Skin of body (tissue), 2 donors: ENCODE data around the gene AGL. TPM values are rescaled to one million over a fixed set of nuclear protein-coding genes. Genes with fewer than 3 reads are reported as not detected.
"Not testable (repeated sequence)": the region's sequence is repeated elsewhere in the genome, so short reads cannot be mapped to it uniquely, and the experiment has no call there.

ENCODE experiments used
- DNase-seq: peaks from one replicate; lab custom pipeline; 2025; lab: John Stamatoyannopoulos, UW
- total RNA-seq: library from RNA; depleted of rRNA; stranded (reverse); fragments of >200 nt; gene quantifications from one replicate; pipeline ENCODE4 v1.2.3, GENCODE V29; 2014

AGL gene
- total RNA-seq, 1 donor from 2014 or later, result 41.4 TPM

- no peak for DNase-seq
These were observed 85.9 kb downstream of the AGL start for GRCh38 chr1:99936071-99936470.

DNA sequence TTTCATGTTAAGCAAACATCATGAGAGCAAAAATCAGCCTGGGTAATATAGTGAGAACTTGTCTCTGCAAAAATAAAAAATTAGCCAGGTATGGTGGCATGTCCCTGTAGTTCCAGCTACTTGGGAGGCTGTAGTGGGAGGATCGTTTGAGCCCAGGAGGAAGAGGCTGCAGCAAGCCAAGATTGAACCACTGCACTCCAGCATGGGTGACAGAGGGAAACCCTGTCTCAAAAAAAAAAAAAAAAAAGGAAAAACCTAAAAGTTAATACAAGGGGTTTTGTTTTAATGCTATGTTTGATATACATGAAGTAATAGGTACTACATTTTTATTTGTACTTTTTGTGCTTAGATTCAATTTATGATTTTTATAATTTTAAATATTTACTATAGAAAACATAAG is 92.6 kb downstream of the AGL start:
- no peak for DNase-seq

GRCh38 chr1:99943223-99943794 is 93.1 kb downstream of the AGL start:
- DNase-seq, result peak; percentile 32

DNA sequence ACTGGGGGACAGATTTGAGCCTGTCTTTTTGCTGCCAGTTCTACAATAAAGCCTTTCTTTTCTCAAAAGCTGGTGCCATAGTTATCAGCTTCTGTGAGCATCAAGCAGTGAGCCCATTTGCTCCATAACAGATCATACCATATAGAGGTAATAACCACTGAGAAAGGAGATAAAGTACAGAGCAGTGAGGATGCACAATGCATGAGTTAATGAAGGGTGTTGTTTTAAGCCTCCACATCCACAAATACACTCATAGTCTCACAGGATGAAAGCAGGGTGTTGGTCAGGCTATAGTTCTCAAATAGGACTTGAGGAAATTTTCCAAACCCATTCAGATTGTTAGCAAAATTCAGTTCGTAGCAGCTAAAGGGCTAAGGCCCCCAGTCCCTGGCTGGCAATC is 94.0 kb downstream of the AGL start:
- DNase-seq, result no peak

GRCh38 chr1:99945174-99945573 is 95.0 kb downstream of the AGL start:
- no peak for DNase-seq

DNA sequence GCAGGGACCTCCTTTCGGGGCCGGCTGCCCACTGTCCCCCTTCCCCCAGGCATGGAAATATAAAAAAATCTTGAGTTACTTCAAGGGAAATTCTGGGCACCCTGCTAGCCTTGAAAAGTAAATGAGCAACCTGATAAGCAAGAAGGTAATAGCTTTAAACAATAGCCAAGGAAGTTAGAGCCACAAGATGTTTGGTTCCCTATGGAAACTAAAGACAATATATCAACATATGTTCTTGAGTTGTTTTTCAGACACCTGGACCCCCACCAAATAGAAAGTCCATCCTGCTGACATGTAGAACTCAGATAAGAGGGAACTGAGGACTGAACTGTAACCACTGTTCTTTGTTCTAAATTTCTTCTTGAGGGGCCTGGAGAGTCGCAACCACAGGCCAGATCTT is 100.3 kb downstream of the AGL start:
- DNase-seq, result no peak

- no peak for DNase-seq
These were observed 102.4 kb downstream of the AGL start for GRCh38 chr1:99952522-99952921.

- no peak for DNase-seq
These were observed 105.2 kb downstream of the AGL start for GRCh38 chr1:99955375-99955774.

- peak; percentile 71 for DNase-seq
These were observed 106.6 kb downstream of the AGL start for GRCh38 chr1:99956755-99957154.

DNA sequence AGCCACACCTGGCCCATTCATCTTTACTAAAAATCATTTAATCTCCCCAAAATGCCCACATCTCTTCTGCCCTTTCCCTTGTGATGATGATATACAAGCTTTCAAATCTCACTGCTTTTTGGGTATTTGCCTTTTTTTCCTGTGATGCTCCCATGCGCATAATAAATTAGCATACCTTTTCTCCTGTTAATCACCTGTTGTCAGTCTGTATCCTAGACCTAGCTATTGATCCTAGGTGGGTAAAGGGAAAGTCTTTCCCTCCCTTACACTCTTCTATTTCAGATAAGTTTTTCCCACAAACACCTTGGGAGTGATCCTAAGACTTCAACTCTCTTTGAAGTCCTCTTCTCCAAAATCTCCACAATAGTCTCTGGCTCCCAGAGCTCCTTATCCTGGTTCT is 107.7 kb downstream of the AGL start:
- DNase-seq, result no peak

- not testable (repeated sequence) for DNase-seq
These were observed 109.1 kb downstream of the AGL start for GRCh38 chr1:99959189-99959705.

GRCh38 chr1:99960260-99960659 is 110.1 kb downstream of the AGL start:
- not testable (repeated sequence) for DNase-seq

- no peak for DNase-seq
These were observed 113.1 kb downstream of the AGL start for GRCh38 chr1:99963041-99963795.

- DNase-seq, result no peak
These were observed 114.6 kb downstream of the AGL start for GRCh38 chr1:99964806-99965205.

DNA sequence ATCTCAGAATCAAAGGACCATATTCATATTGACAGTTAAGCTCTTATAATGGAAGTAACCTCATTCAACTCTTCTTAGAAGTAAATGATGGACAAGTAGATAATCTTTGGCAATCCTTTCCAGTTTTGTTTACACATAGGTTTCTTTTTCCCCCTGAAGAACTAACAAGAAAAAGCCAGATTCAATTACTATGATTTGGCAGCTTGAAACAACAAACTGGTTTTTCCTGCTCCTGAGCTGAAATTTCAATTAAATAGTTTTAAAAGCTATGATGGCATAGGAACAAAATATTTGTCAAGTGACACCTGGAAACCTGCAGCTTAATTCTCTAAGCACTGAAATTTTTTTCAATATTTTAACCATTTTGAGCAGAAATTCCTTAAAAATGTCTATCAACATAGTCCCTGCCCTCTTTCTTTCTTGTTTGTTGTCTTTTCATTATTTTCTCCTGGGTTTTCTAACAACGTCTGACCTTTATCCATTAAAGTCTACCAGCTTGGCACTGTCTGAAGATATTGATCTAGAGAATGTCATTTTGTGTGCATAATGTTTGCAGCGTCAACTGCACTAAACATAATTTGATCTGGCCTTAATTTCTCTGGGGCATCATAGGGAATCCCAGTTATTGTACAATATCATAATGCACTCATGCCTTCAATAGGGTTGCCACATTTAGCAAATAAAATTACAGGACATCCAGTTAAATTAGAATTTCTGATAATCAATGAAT is 115.7 kb downstream of the AGL start:
- no peak for DNase-seq

DNA sequence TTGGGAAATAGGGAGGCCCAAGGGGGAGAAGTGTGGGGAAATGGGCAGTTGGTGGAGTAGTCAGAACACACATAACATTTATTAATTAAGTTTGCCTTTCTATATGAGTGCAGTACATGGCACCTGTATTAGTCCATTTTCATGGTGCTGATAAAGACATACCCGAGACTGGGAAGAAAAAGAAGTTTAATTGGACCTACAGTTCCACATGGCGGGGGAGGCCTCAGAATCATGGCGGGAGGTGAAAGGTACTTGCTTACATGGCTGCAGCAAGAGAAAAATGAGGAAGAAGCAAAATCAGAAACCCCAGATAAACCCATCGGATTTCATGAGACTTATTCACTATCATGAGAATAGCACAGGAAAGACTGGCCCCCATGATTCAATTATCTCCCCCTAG is 118.1 kb downstream of the AGL start:
- no peak for DNase-seq

DNA sequence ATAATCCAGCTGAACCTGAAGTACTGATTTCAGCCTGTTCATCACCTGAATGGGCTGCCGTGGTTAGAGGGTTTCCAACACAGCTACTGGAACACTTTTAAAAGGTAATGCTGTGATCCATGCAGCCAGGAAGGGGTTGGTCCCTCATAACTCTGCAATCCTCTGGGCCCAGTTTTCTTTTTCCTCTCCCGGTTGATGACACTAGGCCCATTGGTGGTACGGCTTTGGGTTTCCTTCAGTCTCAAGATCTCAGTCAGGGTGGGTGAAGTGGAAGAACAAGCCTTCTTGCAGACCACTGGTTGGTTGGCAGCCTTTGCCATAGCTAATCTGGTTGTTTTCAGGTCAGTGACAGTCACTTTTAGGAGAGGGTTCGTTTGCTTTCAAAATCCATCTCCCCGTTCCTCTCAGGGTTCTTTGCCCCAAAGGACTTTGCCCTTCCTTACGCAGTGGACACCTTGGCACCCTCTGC is 119.1 kb downstream of the AGL start:
- peak; percentile 5 for DNase-seq

DNA sequence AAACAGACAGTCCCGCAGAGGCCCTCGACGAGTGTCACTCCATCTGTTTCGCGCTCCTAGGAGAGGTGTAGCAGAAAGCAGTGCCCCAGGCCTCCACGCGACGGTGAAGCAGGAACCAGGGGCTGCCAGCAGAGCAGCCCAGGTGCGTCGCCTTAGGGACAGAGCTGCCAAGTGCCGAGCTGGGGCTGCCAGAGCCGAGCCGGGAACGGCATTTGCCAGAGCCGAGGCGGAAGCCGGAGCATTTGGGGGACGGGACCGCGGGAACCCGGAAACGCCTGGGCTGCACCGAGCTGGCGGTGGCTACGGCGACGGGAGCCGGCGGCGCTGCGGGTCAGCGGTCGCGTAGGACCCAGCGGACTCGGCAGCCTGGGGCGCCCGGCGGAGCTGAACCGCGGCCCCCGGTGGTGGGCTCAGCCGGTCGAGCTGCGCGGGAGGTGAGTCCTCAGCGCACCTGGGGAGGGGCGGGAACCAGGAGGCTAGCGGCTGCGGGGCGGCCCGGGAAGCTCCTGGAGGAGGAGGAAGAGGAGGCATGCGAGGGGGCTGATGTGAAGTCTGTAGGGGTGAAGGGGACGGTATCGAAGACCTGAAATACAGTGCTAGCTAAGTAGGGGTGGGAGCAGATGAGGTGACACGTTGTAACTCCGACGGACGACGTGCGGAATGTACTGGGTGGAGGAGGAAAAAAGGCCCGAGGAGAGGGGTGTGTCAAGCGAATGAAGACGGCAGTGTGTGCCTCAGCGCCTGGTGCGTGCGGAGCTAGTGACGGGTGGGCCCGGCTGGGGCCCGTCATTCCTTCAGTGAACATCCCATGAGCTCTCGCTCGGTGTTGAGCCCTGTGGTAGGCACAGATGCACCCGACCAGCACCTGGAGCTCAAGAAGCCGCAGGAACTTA is 119.8 kb downstream of the AGL start, which contains the start of gene SLC35A3:
Gene SLC35A3, plus strand, starts transcription at position 268 of the 893 bp plus-strand sequence. CDS start 23,559 bp downstream, outside the sequence.
- peak; percentile 56 for DNase-seq

DNA sequence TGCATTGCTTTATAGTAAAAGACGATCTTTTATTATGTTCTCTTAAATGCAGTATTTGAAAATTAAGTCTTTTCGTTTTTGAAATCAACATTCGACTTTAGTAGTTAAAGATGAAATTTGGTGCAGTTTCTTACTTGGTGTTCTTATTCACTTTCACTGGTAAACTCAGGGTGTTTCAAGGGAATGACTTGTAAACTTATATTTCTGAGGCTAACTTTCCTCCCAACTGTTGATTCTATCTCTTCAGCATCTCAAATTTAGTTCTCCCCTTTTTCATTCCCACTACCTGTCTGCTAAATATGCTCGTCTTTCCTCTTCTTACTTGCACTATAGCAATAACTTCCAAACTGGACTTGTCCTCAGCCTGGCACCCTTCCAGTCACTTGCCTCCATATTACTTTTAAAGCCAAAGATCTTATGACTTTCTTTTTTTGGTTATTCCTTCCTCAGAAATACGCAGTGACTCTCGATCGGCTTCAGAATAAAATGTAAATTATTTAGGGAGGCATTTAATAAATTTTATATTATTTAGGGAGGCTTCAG is 120.6 kb downstream of the AGL start:
- no peak for DNase-seq

DNA sequence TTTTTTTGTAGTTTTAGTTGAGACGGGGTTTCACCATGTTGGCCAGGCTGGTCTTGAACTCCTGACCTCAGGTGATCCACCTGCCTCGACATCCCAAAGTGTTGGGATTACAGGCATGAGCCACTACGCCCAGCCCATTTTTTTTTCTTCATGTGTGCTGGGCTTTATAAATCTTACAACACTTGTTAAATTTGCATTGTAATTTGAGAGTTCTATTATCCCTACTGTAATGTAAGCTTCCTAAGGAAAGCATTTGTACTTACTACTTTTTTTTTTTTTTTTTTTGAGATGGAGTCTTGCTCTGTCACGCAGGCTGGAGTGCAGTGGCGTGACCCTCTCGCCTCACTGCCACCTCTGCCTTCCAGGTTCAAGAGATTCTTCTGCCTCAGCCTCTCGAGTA is 121.9 kb downstream of the AGL start:
- DNase-seq, result not testable (repeated sequence)
